ENCODE measurements around the gene HSPA4.

HSPA4 gene

GRCh38 chr5:133154274-133155075, 102.7 kb downstream of the HSPA4 start:
- DNase-seq (ENCODE audit: low read depth): no peak
- no peak overlapping the region for H3K4me3 ChIP-seq (ENCODE audit: control insufficient read depth, low read depth, low read length)
- no peak for TF ChIP-seq CTCF (conservative IDR thresholded peaks at IDR 0.05; ENCODE audit: control insufficient read depth, insufficient read depth, low read depth, low read length)

GRCh38 chr5:133155326-133155969, 103.6 kb downstream of the HSPA4 start:
- H3K4me3 ChIP-seq (ENCODE audit: control insufficient read depth, low read depth, low read length): no peak overlapping the region
- DNase-seq (ENCODE audit: low read depth): no peak
- no peak for TF ChIP-seq CTCF (conservative IDR thresholded peaks at IDR 0.05; ENCODE audit: control insufficient read depth, insufficient read depth, low read depth, low read length)

All from fibroblast of mammary gland (primary cell).